ENCODE measurements around the gene ITGB7.
"Not testable (repeated sequence)": the region's sequence is repeated elsewhere in the genome, so short reads cannot be mapped to it uniquely, and the experiment has no call there.

ITGB7 gene

GRCh38 chr12:53195516-53196420, 11.3 kb downstream of the ITGB7 start:
- DNase-seq, result no peak

- DNase-seq, result no peak
Measured at GRCh38 chr12:53194973-53195372, 12.1 kb downstream of the ITGB7 start.

GRCh38 chr12:53193985-53194716, 12.9 kb downstream of the ITGB7 start:
- no peak for DNase-seq

- no peak for DNase-seq
Measured at GRCh38 chr12:53193040-53193439, 14.0 kb downstream of the ITGB7 start.

GRCh38 chr12:53192531-53193021, 14.5 kb downstream of the ITGB7 start:
- no peak for DNase-seq

GRCh38 chr12:53191885-53192530, 15.0 kb downstream of the ITGB7 start:
- no peak for DNase-seq

GRCh38 chr12:53191096-53191884, 15.8 kb downstream of the ITGB7 start:
- no peak for DNase-seq

- peak; percentile 52 for DNase-seq
Measured at GRCh38 chr12:53190108-53190729, 16.8 kb downstream of the ITGB7 start.

- DNase-seq, result no peak
Measured at GRCh38 chr12:53187145-53187899, 19.7 kb downstream of the ITGB7 start.

- no peak for DNase-seq
Measured at GRCh38 chr12:53186745-53187144, 20.3 kb downstream of the ITGB7 start.

GRCh38 chr12:53185582-53186153, 21.4 kb downstream of the ITGB7 start:
- DNase-seq, result no peak

GRCh38 chr12:53184828-53185227, 22.2 kb downstream of the ITGB7 start:
- DNase-seq, result no peak

- no peak for DNase-seq
Measured at GRCh38 chr12:53182903-53183302, 24.1 kb downstream of the ITGB7 start.

- DNase-seq, result no peak
Measured at GRCh38 chr12:53181935-53182334, 25.1 kb downstream of the ITGB7 start.

- peak; percentile 77 for DNase-seq
Measured at GRCh38 chr12:53180931-53181645, 26.0 kb downstream of the ITGB7 start.

GRCh38 chr12:53180220-53180930, 26.7 kb downstream of the ITGB7 start, which contains the start of the genes CSAD and ZNF740:
Gene CSAD, minus strand, starts transcription at chr12:53180925. Its CDS starts 7,455 bp downstream, at chr12:53173470.
Gene ZNF740, plus strand, starts transcription at chr12:53180722. Its CDS starts 1,262 bp downstream, at chr12:53181984.
- peak; percentile 98 for DNase-seq

GRCh38 chr12:53179687-53180219, 27.3 kb downstream of the ITGB7 start:
- DNase-seq, result no peak

- not testable (repeated sequence) for DNase-seq
Measured at GRCh38 chr12:53178803-53179202, 28.2 kb downstream of the ITGB7 start.

GRCh38 chr12:53177447-53177846, 29.6 kb downstream of the ITGB7 start:
- not testable (repeated sequence) for DNase-seq

Measured in activated naive CD4-positive, alpha-beta T cell treated with Interleukin-2 at 50 U/mL for 16 hours (primary cell).